Panc1 (cell line): ENCODE results near the gene CKB. TPM values are rescaled to one million over a fixed set of nuclear protein-coding genes. Genes with fewer than 3 reads are reported as not detected.

Experiments used
- ATAC-seq: fragments of 200-7000 bp; cut with Tn5 transposase; 2 replicates; pipeline ENCODE4 v1.9.1; 2020; ENCODE audit warnings: mild to moderate bottlenecking, moderate library complexity
- BruUV-seq: library from RNA; stranded (reverse); fragments of 400-500 nt; replicated peaks from 2 replicates; lab custom pipeline; 2021; lab: Mats Ljungman, UMichigan
- CTCF ChIA-PET: fragments of 300-600 bp; sonication (Branson Sonifier 250); formaldehyde crosslinking; loops from one replicate; lab custom pipeline; 2022; ENCODE audit warnings: antibody characterized with exemption; lab: Charles Lee
- POLR2A ChIA-PET: fragments of 300-600 bp; sonication (Branson Sonifier 250); formaldehyde crosslinking; loops from one replicate; lab custom pipeline; 2022; ENCODE audit warnings: antibody characterized with exemption; lab: Charles Lee
- DNase-seq: peaks from one replicate; pipeline ENCODE4 v3.0.0-alpha.2; 2010; ENCODE audit warnings: low read depth, low spot score
- H3K27ac ChIP-seq: 2 replicates; pipeline ENCODE4 v1.5.1; 2011; ENCODE audit warnings: mild to moderate bottlenecking, low read length, inconsistent platforms
- H3K27me3 ChIP-seq: fragments of 200-500 bp; sonication (Bioruptor generic); 2 replicates; pipeline ENCODE4 v1.6.0; 2014; ENCODE audit warnings: low read length, inconsistent platforms; ENCODE audit not compliant: control insufficient read depth, insufficient read depth
- H3K36me3 ChIP-seq: fragments of 200-500 bp; sonication (Bioruptor generic); 2 replicates; pipeline ENCODE4 v1.5.1; 2014; ENCODE audit warnings: inconsistent platforms, mild to moderate bottlenecking, low read length, moderate library complexity; ENCODE audit not compliant: control insufficient read depth, insufficient read depth
- H3K4me1 ChIP-seq: 2 replicates; pipeline ENCODE4 v1.5.1; 2011; ENCODE audit warnings: inconsistent platforms, mild to moderate bottlenecking, low read length, moderate library complexity; ENCODE audit not compliant: control insufficient read depth, insufficient read depth
- H3K4me3 ChIP-seq, 2 experiments: 2 replicates each; pipeline ENCODE4 v1.5.1; 2011 to 2012; ENCODE audit warnings: low read depth in 2 of 2, low read length in 2 of 2, mild to moderate bottlenecking in 2 of 2, inconsistent platforms in 1 of 2, moderate library complexity in 1 of 2
- H3K9me3 ChIP-seq: fragments of 200-500 bp; sonication (Bioruptor generic); 2 replicates; pipeline ENCODE4 v1.5.1; 2014; ENCODE audit warnings: low read depth, mild to moderate bottlenecking, inconsistent platforms, low read length, moderate library complexity; ENCODE audit not compliant: control insufficient read depth, insufficient read depth
- CTCF ChIP-seq: fragments of 450-650 bp; IDR thresholded peaks from 2 replicates; pipeline ENCODE4 v1.5.1; 2017; ENCODE audit warnings: mild to moderate bottlenecking
- POLR2AphosphoS5 ChIP-seq: IDR thresholded peaks from 2 replicates; pipeline ENCODE4 v1.6.1; 2012; ENCODE audit warnings: mild to moderate bottlenecking, low read depth, low read length, moderate library complexity
- SIN3A ChIP-seq: IDR thresholded peaks from 2 replicates; pipeline ENCODE4 v1.6.1; 2012; ENCODE audit warnings: low read depth, mild to moderate bottlenecking, low read length, moderate library complexity, borderline replicate concordance; ENCODE audit not compliant: insufficient read depth
- TCF7L2 ChIP-seq: IDR thresholded peaks from 2 replicates; pipeline ENCODE4 v1.6.1; 2011; ENCODE audit warnings: mild to moderate bottlenecking, low read depth, low read length, inconsistent platforms
- in situ Hi-C: cut with HindIII; loops from 2 replicates; pipeline ENCODE4 v1.10.0; 2016; ENCODE audit warnings: low sequenced_read_pairs, low pct_unique_long_range_greater_than_20kb
- intact Hi-C: fragments of 100-400 bp; cut with micrococcal nuclease; formaldehyde crosslinking; loops from one replicate; pipeline ENCODE4 v1.10.0; 2022; ENCODE audit not compliant: unreplicated experiment
- total RNA-seq: library from RNA; stranded (reverse); gene quantifications from one replicate; pipeline ENCODE4 v1.2.1, GENCODE V29; 2021; ENCODE audit not compliant: unreplicated experiment
- TF ChIP-seq, protein P1 (sequence below), 2 experiments: IDR thresholded peaks; 2 replicates each; pipeline ENCODE4 v1.6.1; 2011 to 2012; ENCODE audit warnings: low read depth in 2 of 2, control low read depth in 1 of 2, low read length in 1 of 2, mild to moderate bottlenecking in 1 of 2, moderate library complexity in 1 of 2; ENCODE audit not compliant: insufficient read depth in 1 of 2

CKB gene
- total RNA-seq, 1 experiment from 2014 or later = 436 TPM

DNA sequence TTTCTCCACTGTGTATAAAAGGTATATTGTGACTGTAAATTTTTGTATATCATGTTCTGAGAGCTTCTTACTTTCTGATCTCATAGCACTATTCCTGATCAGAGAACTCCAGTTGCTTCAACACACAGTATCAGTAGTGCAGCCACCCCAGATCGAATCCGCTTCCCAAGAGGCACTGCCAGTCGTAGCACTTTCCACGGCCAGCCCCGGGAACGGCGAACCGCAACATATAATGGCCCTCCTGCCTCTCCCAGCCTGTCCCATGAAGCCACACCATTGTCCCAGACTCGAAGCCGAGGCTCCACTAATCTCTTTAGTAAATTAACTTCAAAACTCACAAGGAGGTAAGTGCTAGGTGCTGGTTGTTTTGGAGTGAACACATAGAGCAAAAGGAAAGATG, 30.9 kb downstream of the CKB start:
- Histone ChIP-seq H3K4me3 (no peak overlapping the region), H3K4me1 (no peaks in the 10 kb centered on the region), H3K27ac (no peak overlapping the region), H3K36me3 (peaks cover 14% of the 10 kb centered on the region), H3K27me3 (no peaks in the 10 kb centered on the region), H3K9me3 (no peaks in the 10 kb centered on the region)
- DNase-seq (no peak), ATAC-seq (no peak)
- no TSS peak for BruUV-seq
- no peak for TF ChIP-seq CTCF
- no peak for TF ChIP-seq TCF7L2
- TF ChIP-seq SIN3A = no peak
- no peak for TF ChIP-seq POLR2AphosphoS5
- TF ChIP-seq, protein P1, sequence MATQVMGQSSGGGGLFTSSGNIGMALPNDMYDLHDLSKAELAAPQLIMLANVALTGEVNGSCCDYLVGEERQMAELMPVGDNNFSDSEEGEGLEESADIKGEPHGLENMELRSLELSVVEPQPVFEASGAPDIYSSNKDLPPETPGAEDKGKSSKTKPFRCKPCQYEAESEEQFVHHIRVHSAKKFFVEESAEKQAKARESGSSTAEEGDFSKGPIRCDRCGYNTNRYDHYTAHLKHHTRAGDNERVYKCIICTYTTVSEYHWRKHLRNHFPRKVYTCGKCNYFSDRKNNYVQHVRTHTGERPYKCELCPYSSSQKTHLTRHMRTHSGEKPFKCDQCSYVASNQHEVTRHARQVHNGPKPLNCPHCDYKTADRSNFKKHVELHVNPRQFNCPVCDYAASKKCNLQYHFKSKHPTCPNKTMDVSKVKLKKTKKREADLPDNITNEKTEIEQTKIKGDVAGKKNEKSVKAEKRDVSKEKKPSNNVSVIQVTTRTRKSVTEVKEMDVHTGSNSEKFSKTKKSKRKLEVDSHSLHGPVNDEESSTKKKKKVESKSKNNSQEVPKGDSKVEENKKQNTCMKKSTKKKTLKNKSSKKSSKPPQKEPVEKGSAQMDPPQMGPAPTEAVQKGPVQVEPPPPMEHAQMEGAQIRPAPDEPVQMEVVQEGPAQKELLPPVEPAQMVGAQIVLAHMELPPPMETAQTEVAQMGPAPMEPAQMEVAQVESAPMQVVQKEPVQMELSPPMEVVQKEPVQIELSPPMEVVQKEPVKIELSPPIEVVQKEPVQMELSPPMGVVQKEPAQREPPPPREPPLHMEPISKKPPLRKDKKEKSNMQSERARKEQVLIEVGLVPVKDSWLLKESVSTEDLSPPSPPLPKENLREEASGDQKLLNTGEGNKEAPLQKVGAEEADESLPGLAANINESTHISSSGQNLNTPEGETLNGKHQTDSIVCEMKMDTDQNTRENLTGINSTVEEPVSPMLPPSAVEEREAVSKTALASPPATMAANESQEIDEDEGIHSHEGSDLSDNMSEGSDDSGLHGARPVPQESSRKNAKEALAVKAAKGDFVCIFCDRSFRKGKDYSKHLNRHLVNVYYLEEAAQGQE (IDR thresholded peaks at IDR 0.05; ENCODE audit: insufficient read depth in 1 of 2, low read depth in 2 of 2, low read length in 1 of 2) = no peak
- intact Hi-C loops = no loop called here
- CTCF ChIA-PET = no interaction called here
- POLR2A ChIA-PET = no interaction called here
- in situ Hi-C loops = no loop called here

- Histone ChIP-seq H3K36me3 (peaks cover 14% of the 10 kb centered on the region), H3K9me3 (no peaks in the 10 kb centered on the region), H3K27me3 (no peaks in the 10 kb centered on the region), H3K27ac (no peak overlapping the region), H3K4me1 (no peaks in the 10 kb centered on the region), H3K4me3 (no peak overlapping the region)
- CTCF ChIA-PET = no interaction called here
- BruUV-seq = no TSS peak
- TF ChIP-seq, protein P1 (IDR thresholded peaks at IDR 0.05; ENCODE audit: insufficient read depth in 1 of 2, low read depth in 2 of 2, low read length in 1 of 2) = no peak
- no peak for TF ChIP-seq CTCF
- ATAC-seq (no peak), DNase-seq (no peak)
- intact Hi-C loops = no loop called here
- in situ Hi-C loops = no loop called here
- POLR2A ChIA-PET = no interaction called here
Measured at GRCh38 chr14:103489621-103490020, 33.0 kb downstream of the CKB start.
